Body of pancreas (tissue), 4 donors: Measurements from ENCODE around the gene MRPS25. TPM values are rescaled to one million over a fixed set of nuclear protein-coding genes. Genes with fewer than 3 reads are reported as not detected.

Source experiments
- ATAC-seq: fragments of 150-250 bp; one replicate; pipeline ENCODE4 v1.9.1; 2016
- DNase-seq, 4 donors: peaks; one replicate each; pipeline ENCODE4 v3.0.0-alpha.2; 2019
- H3K27ac ChIP-seq, 4 donors: fragments of 200-600 bp; sonication (generic); 1 replicate in 3 of 4; 2 replicates in 1 of 4; pipeline versions ENCODE4 v1.5.1 to v1.6.1; 2016 to 2019; ENCODE audit warnings: mild to moderate bottlenecking in 1 of 4, mixed read lengths in 1 of 4, moderate library complexity in 1 of 4
- H3K27me3 ChIP-seq, 2 donors: fragments of 200-600 bp; sonication (generic); one replicate each; pipeline ENCODE4 v1.6.0; 2016; ENCODE audit warnings: mild to moderate bottlenecking in 1 of 2
- H3K36me3 ChIP-seq, 2 donors: fragments of 200-600 bp; sonication (generic); replicated peaks in 1 of 2; 2 replicates each; pipeline ENCODE4 v1.5.1; 2016; ENCODE audit warnings: low read depth in 2 of 2; ENCODE audit not compliant: insufficient read depth in 1 of 2
- H3K4me1 ChIP-seq: fragments of 200-600 bp; sonication (generic); one replicate; pipeline ENCODE4 v1.6.0; 2016
- H3K4me3 ChIP-seq, 2 donors: fragments of 200-600 bp; sonication (generic); 1 replicate in 1 of 2; 2 replicates in 1 of 2; pipeline ENCODE4 v1.5.1; 2016 to 2019
- H3K9me3 ChIP-seq, 3 donors: fragments of 200-600 bp; sonication (generic); 1 replicate in 2 of 3; 2 replicates in 1 of 3; pipeline ENCODE4 v1.5.1; 2016
- CTCF ChIP-seq, 7 experiments: fragments of 450-650 bp in 4 of 7; fragments of 200-600 bp in 3 of 7; sonication (generic) in 3 of 7; IDR thresholded peaks; one replicate each; pipeline ENCODE4 v1.5.1; 2016 to 2019; ENCODE audit warnings: antibody characterized with exemption in 7 of 7
- POLR2A ChIP-seq, 3 donors: fragments of 450-650 bp; IDR thresholded peaks; one replicate each; pipeline ENCODE4 v1.6.1; 2016; ENCODE audit warnings: antibody characterized with exemption in 3 of 3, mild to moderate bottlenecking in 2 of 3
- WGBS, 2 donors: methylation state at CpG; one replicate each; pipeline ENCODE4 v1.1.5; 2017; 5-methylcytosine and 5-hydroxymethylcytosine counted together
- intact Hi-C: fragments of 100-400 bp; cut with DNase I; formaldehyde crosslinking; loops from one replicate; pipeline ENCODE4 v1.15.1; 2023
- total RNA-seq, 2 donors: library from RNA; depleted of rRNA; stranded (reverse); fragments of >200 nt; gene quantifications; one replicate each; pipeline ENCODE4 v1.1.0, GENCODE V29; 2016

The MRPS25 gene
- 10 to 100 TPM; 17.1 to 24.7 TPM for total RNA-seq

- TF ChIP-seq POLR2A (IDR thresholded peaks at IDR 0.05) (peak; percentile 74 to 91 (median 90)), CTCF (IDR thresholded peaks at IDR 0.05) (peak in 1 of 7 experiments; percentile 4)
- intact Hi-C loops = no loop called here
- ATAC-seq = peak; percentile 98
Measured at GRCh38 chr3:15064835-15065549, at the start of gene MRPS25. Gene MRPS25, minus strand, starts transcription at chr3:15065315. Its CDS starts 121 bp downstream, at chr3:15065194.

GRCh38 chr3:15113884-15114283 is 48.8 kb upstream of the MRPS25 start:
- TF ChIP-seq POLR2A (IDR thresholded peaks at IDR 0.05) (no peak), CTCF (IDR thresholded peaks at IDR 0.05) (no peak)
- no peak for ATAC-seq
- no peaks in the 10 kb centered on the region for H3K9me3 ChIP-seq
- 68 to 79% methylated on average over 3 of the region's 3 CpGs for WGBS, 2 donors
- H3K4me3 ChIP-seq = no peak overlapping the region
- intact Hi-C loops = no loop called here
- H3K27ac ChIP-seq = no peak overlapping the region
- no peak for DNase-seq
- no peaks in the 10 kb centered on the region for H3K36me3 ChIP-seq
- H3K27me3 ChIP-seq = no peaks in the 10 kb centered on the region
- H3K4me1 ChIP-seq = peaks cover 4% of the 10 kb centered on the region

More at GRCh38 chr3:15064835-15065549, at the start of gene MRPS25:
- Histone ChIP-seq H3K27me3 (no peaks in the 10 kb centered on the region), H3K27ac (peak within 1 kb of the TSS; percentile 58 to 88 (median 70)), H3K36me3 (no peaks in the 10 kb centered on the region), H3K4me3 (peak within 1 kb of the TSS; percentile 48 to 71), H3K9me3 (no peaks in the 10 kb centered on the region), H3K4me1 (peaks cover 19% of the 10 kb centered on the region)
- WGBS, 2 donors = 0 to 1% methylated on average over 18 to 67 of the region's 69 CpGs
- DNase-seq = peak; percentile 90 to 92 (median 91)

GRCh38 chr3:15113471-15113870 is 48.4 kb upstream of the MRPS25 start:
- H3K27ac ChIP-seq = no peak overlapping the region
- WGBS, 2 donors = 30 to 33% methylated on average over 6 of the region's 6 CpGs
- no peaks in the 10 kb centered on the region for H3K27me3 ChIP-seq
- ATAC-seq (no peak), DNase-seq (no peak)
- TF ChIP-seq POLR2A (IDR thresholded peaks at IDR 0.05) (no peak), CTCF (IDR thresholded peaks at IDR 0.05) (no peak)
- intact Hi-C loops = no loop called here
- H3K4me3 ChIP-seq = no peak overlapping the region
- H3K4me1 ChIP-seq = peaks cover under 1% of the 10 kb centered on the region
- no peaks in the 10 kb centered on the region for H3K36me3 ChIP-seq
- no peaks in the 10 kb centered on the region for H3K9me3 ChIP-seq

GRCh38 chr3:15112011-15112410 is 46.9 kb upstream of the MRPS25 start:
- no peak overlapping the region for H3K4me3 ChIP-seq
- H3K27me3 ChIP-seq = no peaks in the 10 kb centered on the region
- 66 to 86% methylated on average over 3 of the region's 3 CpGs for WGBS, 2 donors
- no peak for ATAC-seq
- no peak overlapping the region for H3K27ac ChIP-seq
- H3K4me1 ChIP-seq = peaks cover 6% of the 10 kb centered on the region
- no peak for DNase-seq
- H3K36me3 ChIP-seq = no peaks in the 10 kb centered on the region
- H3K9me3 ChIP-seq = no peaks in the 10 kb centered on the region
- no peak for TF ChIP-seq POLR2A (IDR thresholded peaks at IDR 0.05)
- TF ChIP-seq CTCF (IDR thresholded peaks at IDR 0.05) = no peak
- intact Hi-C loops = no loop called here

- no peak for ATAC-seq
- intact Hi-C loops = no loop called here
- 52 to 57% methylated on average over 4 of the region's 4 CpGs for WGBS, 2 donors
Measured at GRCh38 chr3:15110206-15110605, 45.1 kb upstream of the MRPS25 start.

More at GRCh38 chr3:15110206-15110605, 45.1 kb upstream of the MRPS25 start:
- Histone ChIP-seq H3K9me3 (no peaks in the 10 kb centered on the region), H3K27ac (no peak overlapping the region), H3K36me3 (no peaks in the 10 kb centered on the region), H3K4me3 (no peak overlapping the region), H3K4me1 (peaks cover 6% of the 10 kb centered on the region), H3K27me3 (no peaks in the 10 kb centered on the region)
- DNase-seq = no peak
- TF ChIP-seq CTCF (IDR thresholded peaks at IDR 0.05) (no peak), POLR2A (IDR thresholded peaks at IDR 0.05) (no peak)
